Activated CD8-positive, alpha-beta memory T cell treated with anti-CD3 and anti-CD28 coated beads, Interleukin-2, amount 50 U/mL, for 24 hours (primary cell): ENCODE results near the gene ZNF618.

ENCODE experiments used
- DNase-seq: peaks from one replicate; pipeline ENCODE4 v3.0.0-alpha.2; 2020; ENCODE audit errors: extremely low read depth

The ZNF618 gene, protein sequence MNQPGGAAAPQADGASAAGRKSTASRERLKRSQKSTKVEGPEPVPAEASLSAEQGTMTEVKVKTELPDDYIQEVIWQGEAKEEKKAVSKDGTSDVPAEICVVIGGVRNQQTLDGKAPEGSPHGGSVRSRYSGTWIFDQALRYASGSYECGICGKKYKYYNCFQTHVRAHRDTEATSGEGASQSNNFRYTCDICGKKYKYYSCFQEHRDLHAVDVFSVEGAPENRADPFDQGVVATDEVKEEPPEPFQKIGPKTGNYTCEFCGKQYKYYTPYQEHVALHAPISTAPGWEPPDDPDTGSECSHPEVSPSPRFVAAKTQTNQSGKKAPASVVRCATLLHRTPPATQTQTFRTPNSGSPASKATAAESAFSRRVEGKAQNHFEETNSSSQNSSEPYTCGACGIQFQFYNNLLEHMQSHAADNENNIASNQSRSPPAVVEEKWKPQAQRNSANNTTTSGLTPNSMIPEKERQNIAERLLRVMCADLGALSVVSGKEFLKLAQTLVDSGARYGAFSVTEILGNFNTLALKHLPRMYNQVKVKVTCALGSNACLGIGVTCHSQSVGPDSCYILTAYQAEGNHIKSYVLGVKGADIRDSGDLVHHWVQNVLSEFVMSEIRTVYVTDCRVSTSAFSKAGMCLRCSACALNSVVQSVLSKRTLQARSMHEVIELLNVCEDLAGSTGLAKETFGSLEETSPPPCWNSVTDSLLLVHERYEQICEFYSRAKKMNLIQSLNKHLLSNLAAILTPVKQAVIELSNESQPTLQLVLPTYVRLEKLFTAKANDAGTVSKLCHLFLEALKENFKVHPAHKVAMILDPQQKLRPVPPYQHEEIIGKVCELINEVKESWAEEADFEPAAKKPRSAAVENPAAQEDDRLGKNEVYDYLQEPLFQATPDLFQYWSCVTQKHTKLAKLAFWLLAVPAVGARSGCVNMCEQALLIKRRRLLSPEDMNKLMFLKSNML

GRCh38 chr9:113876151-113876992 lies at the start of gene ZNF618:
TSS of gene ZNF618 (plus strand) at chr9:113876309. CDS start at chr9:113876381, 72 bp downstream.
- no peak for DNase-seq

DNA sequence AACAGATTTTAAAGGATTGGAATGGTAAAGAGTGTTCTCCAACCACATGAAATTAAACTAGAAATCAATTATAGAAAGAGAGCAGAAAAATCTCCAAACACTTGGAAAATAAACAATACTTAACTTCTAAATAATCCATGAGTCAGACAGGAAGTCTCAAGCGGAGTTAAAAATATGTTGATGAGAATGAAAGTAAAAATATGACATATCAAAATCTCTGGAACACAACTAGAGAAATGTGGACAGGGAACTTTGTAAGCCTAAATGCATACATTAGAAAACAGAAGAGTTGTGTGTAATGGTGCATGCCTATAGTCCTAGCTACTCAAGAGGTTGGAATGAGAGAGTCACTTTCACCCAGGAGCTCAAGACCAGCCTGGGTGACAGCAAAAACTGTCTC lies 47.9 kb upstream of the ZNF618 start:
- no peak for DNase-seq

GRCh38 chr9:113837334-113837733 lies 38.8 kb upstream of the ZNF618 start:
- no peak for DNase-seq

GRCh38 chr9:113842086-113842485 lies 34.0 kb upstream of the ZNF618 start:
- DNase-seq: no peak

DNA sequence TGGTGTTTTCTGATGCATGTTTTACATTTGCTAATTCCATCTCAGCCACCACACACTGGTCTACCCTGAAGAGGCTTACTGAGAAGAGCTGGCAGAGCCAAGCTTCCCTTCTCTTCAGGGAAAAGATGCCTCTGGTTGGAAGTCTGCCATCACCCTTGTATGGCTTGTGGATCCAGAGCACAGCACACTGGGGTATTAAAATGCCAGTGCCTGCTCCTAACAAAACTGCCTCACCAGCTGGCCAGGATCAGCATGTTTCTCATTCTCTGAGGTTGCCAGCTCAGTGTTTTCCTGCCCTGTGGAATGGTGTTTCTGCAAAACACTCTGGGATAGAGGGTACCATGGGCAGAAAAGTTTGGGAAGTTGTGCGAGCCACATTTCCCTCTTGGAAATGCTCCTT lies 31.6 kb upstream of the ZNF618 start:
- no peak for DNase-seq

GRCh38 chr9:113851359-113851758 lies 24.8 kb upstream of the ZNF618 start:
- DNase-seq: no peak

DNA sequence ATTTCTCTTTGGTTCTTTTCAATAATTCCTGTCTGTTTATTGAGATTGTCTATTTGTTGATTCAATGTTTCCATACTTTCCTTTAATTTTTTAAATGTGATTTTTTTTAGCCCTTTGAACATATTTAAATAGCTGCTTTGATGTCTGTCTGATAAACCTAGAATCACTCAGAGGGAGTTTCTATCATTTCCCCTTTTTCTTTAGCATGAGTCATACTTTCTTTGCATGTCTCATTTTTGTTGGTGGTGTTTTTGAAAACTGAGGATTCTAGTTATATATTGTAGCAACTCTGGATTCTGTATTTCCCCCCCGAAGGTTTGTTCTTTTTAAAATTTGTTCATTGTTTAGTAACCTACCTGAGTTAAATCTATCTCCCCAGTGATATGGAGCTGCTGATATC lies 24.2 kb upstream of the ZNF618 start:
- DNase-seq: no peak

DNA sequence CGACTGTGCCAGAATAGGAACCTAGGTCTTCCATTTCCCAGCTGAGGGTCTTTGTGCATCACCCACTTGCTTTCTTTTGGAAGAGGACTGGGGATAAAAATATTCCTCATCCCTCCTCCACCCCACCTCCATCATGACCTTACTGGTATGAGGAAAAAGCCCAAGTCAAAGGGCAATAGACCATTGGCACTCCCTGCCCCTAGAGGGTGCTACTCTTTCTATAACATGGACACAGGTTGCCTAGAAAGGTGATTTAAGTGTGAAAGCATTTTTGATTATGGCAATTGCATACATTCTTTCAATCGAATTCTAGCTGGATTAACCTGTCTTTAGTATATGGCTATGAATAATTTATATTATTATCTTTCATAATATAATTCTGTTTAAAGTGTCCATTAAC lies 22.8 kb upstream of the ZNF618 start:
- DNase-seq: no peak

GRCh38 chr9:113854310-113854709 lies 21.8 kb upstream of the ZNF618 start:
- no peak for DNase-seq

GRCh38 chr9:113857875-113858274 lies 18.2 kb upstream of the ZNF618 start:
- DNase-seq: no peak

GRCh38 chr9:113858282-113858681 lies 17.8 kb upstream of the ZNF618 start:
- no peak for DNase-seq

DNA sequence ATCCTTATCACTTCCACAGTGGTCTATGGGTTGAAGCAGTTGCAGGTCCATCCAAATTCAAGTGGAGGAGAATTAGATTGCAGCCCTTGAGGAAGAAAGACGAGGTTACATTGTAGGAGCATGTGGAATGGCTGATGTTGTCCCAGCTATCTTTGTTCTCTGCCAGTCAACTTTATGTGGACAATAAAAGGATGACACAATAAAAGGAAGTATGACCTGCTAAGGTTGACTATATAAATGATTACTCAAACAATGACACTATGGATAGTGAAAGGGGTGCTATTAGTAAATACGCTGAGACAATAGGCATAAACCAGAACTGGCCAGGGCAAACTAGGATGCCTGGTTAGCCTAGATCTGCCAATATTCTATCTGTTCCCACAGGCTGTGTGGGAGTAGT lies 12.8 kb upstream of the ZNF618 start:
- no peak for DNase-seq

- DNase-seq: no peak
Measured at GRCh38 chr9:113868501-113868900, 7.6 kb upstream of the ZNF618 start.

DNA sequence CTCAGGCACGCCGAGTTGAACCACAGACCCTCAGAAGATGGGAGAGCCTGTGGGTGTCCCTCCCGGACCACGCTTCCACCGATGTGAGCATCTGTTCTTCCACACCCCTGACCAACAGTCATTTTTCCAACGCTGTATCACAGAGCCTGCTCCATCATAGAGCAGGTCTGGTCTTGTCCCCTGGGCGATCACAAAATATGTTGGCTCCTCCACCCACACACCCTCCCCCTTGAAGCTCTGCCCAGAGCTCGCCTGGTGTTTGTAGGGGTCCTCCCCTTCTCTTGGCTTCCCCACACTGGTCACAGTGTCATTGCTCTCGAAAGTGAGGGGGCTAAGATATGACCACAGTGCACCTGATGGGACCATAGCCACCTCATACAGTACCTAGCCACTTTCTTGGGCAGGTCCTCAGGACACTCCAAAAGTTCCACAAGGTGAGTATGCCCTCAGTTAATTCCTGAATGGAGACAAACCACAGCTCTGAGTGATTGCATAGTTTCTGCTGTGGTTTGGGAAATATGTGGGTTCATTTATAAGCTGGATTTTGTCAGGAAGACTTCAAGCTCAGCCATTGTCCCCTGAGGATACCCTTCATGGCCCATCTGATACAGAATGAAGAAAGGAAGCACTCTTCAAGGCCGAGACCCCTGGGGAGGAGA lies 3.5 kb upstream of the ZNF618 start:
- DNase-seq: no peak

GRCh38 chr9:113873446-113873845 lies 2.7 kb upstream of the ZNF618 start:
- no peak for DNase-seq

DNA sequence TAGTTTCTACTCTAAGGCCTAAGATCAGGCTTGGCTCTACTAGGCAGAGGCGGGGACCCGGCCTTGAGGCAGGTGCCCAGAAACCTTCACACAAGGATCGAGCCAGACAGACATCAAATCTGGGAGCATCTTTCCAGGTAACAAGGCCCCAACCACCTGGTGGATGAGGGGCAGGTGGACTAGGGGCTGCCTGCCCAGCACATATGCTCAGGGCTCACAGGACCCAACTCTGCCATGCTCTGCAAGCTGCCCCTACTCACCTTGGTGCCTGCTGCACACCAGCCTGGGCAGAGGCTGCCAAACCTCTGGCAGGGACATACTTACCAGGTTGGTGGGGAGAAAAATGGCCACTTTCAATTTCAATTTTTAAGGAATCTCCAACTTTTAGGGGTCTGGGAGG lies 2.2 kb upstream of the ZNF618 start:
- DNase-seq: no peak

DNA sequence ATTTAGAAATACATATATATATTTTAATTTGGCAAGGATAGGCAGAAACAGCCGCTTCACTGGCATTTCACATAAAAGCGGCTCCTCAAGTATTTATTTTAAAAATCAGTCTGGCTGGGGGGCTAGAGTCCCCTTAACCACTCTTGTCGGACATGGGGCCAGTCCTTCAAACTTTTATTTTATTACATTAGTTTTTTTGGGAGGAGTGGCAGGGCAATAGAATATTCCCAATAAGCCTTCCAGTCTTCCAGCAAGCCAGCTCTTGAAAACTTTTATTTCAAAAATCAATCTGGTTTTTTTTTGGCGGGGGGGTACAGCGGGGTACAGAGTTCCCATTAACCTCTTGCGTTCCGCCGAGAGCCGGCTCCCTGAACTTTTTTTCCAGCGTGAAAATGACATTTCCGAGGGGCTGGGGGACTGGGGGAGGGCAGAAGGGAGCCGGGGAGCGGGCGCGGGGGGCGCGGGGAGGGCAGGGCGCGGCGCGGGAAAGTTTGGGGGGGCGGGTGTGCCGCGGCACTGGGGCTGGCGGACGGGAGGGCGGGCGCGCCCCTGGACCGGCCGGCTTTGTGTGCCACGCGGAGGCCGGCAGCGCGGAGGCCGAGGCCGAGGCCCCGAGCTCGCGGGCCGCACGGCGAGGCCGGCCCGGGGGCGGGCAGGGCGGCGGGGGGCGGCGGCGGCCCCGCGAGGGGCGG lies 504 bp upstream of the ZNF618 start:
- no peak for DNase-seq

DNA sequence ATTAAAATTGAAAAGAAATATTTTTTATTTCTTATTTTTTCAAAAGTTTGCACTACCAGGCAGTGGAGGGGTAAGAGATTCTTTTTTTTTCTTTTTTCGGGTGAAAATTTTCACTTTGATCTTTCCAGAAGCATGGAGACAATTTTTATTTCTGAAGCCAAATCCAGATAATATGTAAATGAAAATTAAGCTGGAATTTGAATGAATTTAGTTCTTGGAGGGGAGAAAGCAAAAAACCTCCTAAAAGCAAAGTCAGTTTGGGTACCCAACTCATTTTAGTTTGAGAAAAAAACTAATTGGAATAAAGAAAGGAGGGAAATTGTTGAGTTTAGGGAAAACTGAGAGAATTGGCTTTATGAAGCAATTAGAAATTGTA lies 872 bp downstream of the ZNF618 start:
- DNase-seq: no peak

GRCh38 chr9:113879318-113879717 lies 3.2 kb downstream of the ZNF618 start:
- DNase-seq: no peak

GRCh38 chr9:113879911-113880310 lies 3.8 kb downstream of the ZNF618 start:
- no peak for DNase-seq

DNA sequence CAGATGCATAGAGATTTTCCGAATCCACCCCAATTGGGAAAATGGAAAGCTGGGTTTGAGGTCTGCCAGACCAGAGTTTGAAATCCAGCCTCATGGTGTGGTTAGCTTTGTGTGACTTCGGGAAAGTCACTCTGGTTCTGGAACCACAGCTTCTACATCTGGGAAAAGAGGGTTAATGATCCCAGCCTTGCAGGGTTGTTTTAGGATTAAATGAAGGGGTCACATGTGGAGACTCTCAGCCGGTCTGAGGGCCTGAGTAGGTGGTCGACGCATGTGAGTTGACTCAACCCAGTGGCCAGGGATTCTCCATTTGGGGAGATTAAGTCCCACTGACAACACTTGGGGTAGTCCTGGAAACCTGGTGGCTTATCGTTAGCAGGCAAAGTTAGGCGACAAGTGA lies 6.1 kb downstream of the ZNF618 start:
- no peak for DNase-seq
